K562 (cell line): ENCODE results near the gene PDE4D. TPM values are rescaled to one million over a fixed set of nuclear protein-coding genes. Genes with fewer than 3 reads are reported as not detected.

Experiments used
- ATAC-seq: fragments of 200-7000 bp; cut with Tn5 transposase; 3 replicates; pipeline ENCODE4 v1.9.1; 2020; ENCODE audit warnings: moderate library complexity
- BruUV-seq: library from RNA; stranded (reverse); fragments of 400-500 nt; replicated peaks from 2 replicates; lab custom pipeline; 2021; lab: Mats Ljungman, UMichigan
- CTCF ChIA-PET: fragments of 300-600 bp; formaldehyde crosslinking; extraction: SDS; loops from one replicate; lab custom pipeline; 2021; ENCODE audit warnings: low intra/inter-chr PET ratio; lab: Yijun Ruan, JAX
- POLR2A ChIA-PET: fragments of 300-600, 350-650 bp; sonication (Branson Sonifier 250); formaldehyde crosslinking; extraction: SDS; loops from one replicate; lab custom pipeline; 2021; ENCODE audit warnings: antibody characterized with exemption, inconsistent platforms; lab: Yijun Ruan, JAX
- DNase-seq, 4 experiments: peaks; one replicate each; pipeline versions ENCODE4 v3.0.0 to v3.0.0-alpha.2; 2011 to 2018; ENCODE audit warnings: low spot score in 3 of 4, mixed read lengths in 3 of 4; ENCODE audit errors: extremely low read depth in 1 of 4
- FAIRE-seq: peaks from 2 replicates; lab custom pipeline; 2011; peaks lifted over from hg19 to GRCh38; lab: Jason Lieb, UNC
- H2AFZ ChIP-seq: 2 replicates; pipeline ENCODE4 v1.6.0; 2011; ENCODE audit warnings: low read depth, low read length, control low read depth, inconsistent platforms
- H3K27ac ChIP-seq: fragments of 200-600 bp; 3 replicates; pipeline ENCODE4 v1.8.0; 2011; ENCODE audit warnings: low read depth, mild to moderate bottlenecking, control low read depth, inconsistent platforms, low read length, moderate library complexity, mixed read lengths; ENCODE audit errors: extremely low read depth
- H3K27me3 ChIP-seq, 2 experiments: fragments of 300-600 bp in 1 of 2; 2 replicates in 1 of 2; 3 replicates in 1 of 2; pipeline versions ENCODE4 v1.6.0 to v1.8.0; 2011; ENCODE audit warnings: inconsistent platforms in 2 of 2, low read length in 2 of 2, mild to moderate bottlenecking in 1 of 2, mixed read lengths in 1 of 2, moderate library complexity in 1 of 2; ENCODE audit not compliant: control insufficient read depth in 2 of 2, insufficient read depth in 2 of 2
- H3K36me3 ChIP-seq: fragments of 300-600 bp; 3 replicates; pipeline ENCODE4 v1.8.0; 2011; ENCODE audit warnings: mild to moderate bottlenecking, low read length, inconsistent platforms; ENCODE audit not compliant: control insufficient read depth, insufficient read depth
- H3K4me1 ChIP-seq, 2 experiments: fragments of 200-600 bp in 1 of 2; replicated peaks in 1 of 2; 2 replicates in 1 of 2; 3 replicates in 1 of 2; pipeline versions ENCODE4 v1.5.1 to v1.8.0; 2011; ENCODE audit warnings: inconsistent platforms in 2 of 2, low read length in 2 of 2, mild to moderate bottlenecking in 1 of 2, mixed read lengths in 1 of 2, moderate library complexity in 1 of 2; ENCODE audit not compliant: control insufficient read depth in 2 of 2, insufficient read depth in 2 of 2
- H3K4me2 ChIP-seq: 2 replicates; pipeline ENCODE4 v1.6.1; 2011; ENCODE audit warnings: low read length, control low read depth, inconsistent platforms, mixed read lengths; ENCODE audit not compliant: insufficient read depth
- H3K4me3 ChIP-seq: fragments of 200-600 bp; sonication (generic), shearing (Covaris generic); 2 replicates; pipeline ENCODE4 v1.5.1; 2016; ENCODE audit warnings: control low read depth, inconsistent platforms
- H3K79me2 ChIP-seq: fragments of 200-600 bp; 3 replicates; pipeline ENCODE4 v1.8.0; 2011; ENCODE audit warnings: low read length, inconsistent platforms; ENCODE audit not compliant: control insufficient read depth, insufficient read depth
- H3K9ac ChIP-seq, 2 experiments: 2 replicates each; pipeline versions ENCODE4 v1.6.0 to v1.6.1; 2011; ENCODE audit warnings: low read depth in 2 of 2, low read length in 2 of 2, control low read depth in 1 of 2, inconsistent platforms in 1 of 2, mild to moderate bottlenecking in 1 of 2, mixed read lengths in 1 of 2; ENCODE audit not compliant: insufficient read depth in 1 of 2
- H3K9me1 ChIP-seq: one replicate; pipeline ENCODE4 v1.6.0; 2011; ENCODE audit warnings: inconsistent platforms, mild to moderate bottlenecking, low read length, moderate library complexity; ENCODE audit not compliant: control insufficient read depth, insufficient read depth
- H3K9me3 ChIP-seq: replicated peaks from 2 replicates; pipeline ENCODE4 v1.5.1; 2011; ENCODE audit warnings: low read depth, low read length, inconsistent platforms; ENCODE audit not compliant: control insufficient read depth, insufficient read depth
- H4K20me1 ChIP-seq: replicated peaks from 2 replicates; pipeline ENCODE4 v1.6.1; 2011; ENCODE audit warnings: low read length, inconsistent platforms, mixed read lengths; ENCODE audit not compliant: control insufficient read depth, insufficient read depth
- BDP1 ChIP-seq: IDR thresholded peaks from 3 replicates; pipeline ENCODE4 v1.6.1; 2011; ENCODE audit not compliant: insufficient read length, insufficient read depth
- CBX1 ChIP-seq: sonication (generic); IDR thresholded peaks from 2 replicates; pipeline ENCODE4 v1.6.1; 2016; ENCODE audit warnings: antibody characterized with exemption, low read depth, mild to moderate bottlenecking
- E2F3 ChIP-seq: fragments of 250-450 bp; sonication (Bioruptor Pico); IDR thresholded peaks from 2 replicates; pipeline ENCODE4 v1.4.0; 2020; ENCODE audit warnings: mild to moderate bottlenecking
- ETV5 ChIP-seq: sonication (generic); formaldehyde crosslinking; IDR thresholded peaks from 2 replicates; pipeline ENCODE4 v1.4.0; 2020; ENCODE audit warnings: low read depth, mild to moderate bottlenecking, missing genetic modification reagents
- FOSL1 ChIP-seq: fragments of 200-800 bp; sonication (Bioruptor generic); conservative IDR thresholded peaks from 2 replicates; pipeline ENCODE4 v1.6.1; 2016; ENCODE audit warnings: missing genetic modification characterization, missing compliant biosample characterization
- HBP1 ChIP-seq: fragments of 450-650 bp; formaldehyde crosslinking; IDR thresholded peaks from 2 replicates; pipeline ENCODE4 v1.4.0; 2022; ENCODE audit warnings: missing genetic modification characterization
- HNRNPH1 ChIP-seq: fragments of 200-400 bp; formaldehyde crosslinking; optimal IDR thresholded peaks from 2 replicates; pipeline ENCODE3; 2017; ENCODE audit warnings: low read depth, mild to moderate bottlenecking, low read length, moderate library complexity
- ILF3 ChIP-seq: fragments of 450-650 bp; IDR thresholded peaks from 2 replicates; pipeline ENCODE4 v1.6.1; 2018; ENCODE audit warnings: antibody characterized with exemption, mild to moderate bottlenecking, moderate library complexity, borderline replicate concordance
- L3MBTL2 ChIP-seq: fragments of 450-650 bp; IDR thresholded peaks from 2 replicates; pipeline ENCODE4 v1.6.1; 2016; ENCODE audit warnings: mild to moderate bottlenecking, moderate library complexity
- MEF2A ChIP-seq: IDR thresholded peaks from 2 replicates; pipeline ENCODE4 v1.6.1; 2011; ENCODE audit warnings: low read depth, mild to moderate bottlenecking, low read length, moderate library complexity; ENCODE audit not compliant: control insufficient read depth
- RBM17 ChIP-seq: fragments of 200-400 bp; formaldehyde crosslinking; IDR thresholded peaks from 2 replicates; pipeline ENCODE4 v1.6.1; 2017; ENCODE audit warnings: low read depth, mild to moderate bottlenecking, low read length, borderline replicate concordance
- SIX5 ChIP-seq, 2 experiments: IDR thresholded peaks; 2 replicates each; pipeline ENCODE4 v1.6.1; 2011; ENCODE audit warnings: low read length in 2 of 2, borderline replicate concordance in 1 of 2, low read depth in 1 of 2, mild to moderate bottlenecking in 1 of 2, moderate library complexity in 1 of 2; ENCODE audit not compliant: insufficient read depth in 1 of 2
- SMARCE1 ChIP-seq: fragments of 450-650 bp; IDR thresholded peaks from 2 replicates; pipeline ENCODE4 v1.7.1; 2016; ENCODE audit warnings: mild to moderate bottlenecking
- ZNF551 ChIP-seq: fragments of 250-450 bp; sonication (Bioruptor Pico); IDR thresholded peaks from 2 replicates; pipeline ENCODE4 v1.5.0; 2021; ENCODE audit warnings: mild to moderate bottlenecking, moderate library complexity
- ZNF584 ChIP-seq: fragments of 200-800 bp; sonication (Bioruptor generic); IDR thresholded peaks from 2 replicates; pipeline ENCODE4 v1.6.1; 2016; ENCODE audit warnings: low read depth, mild to moderate bottlenecking, missing genetic modification characterization, missing compliant biosample characterization
- WGBS: fragments of 100-300 bp; shearing (Covaris generic); methylation state at CpG from one replicate; pipeline ENCODE4 v1.1.6; 2016; ENCODE audit warnings: low coverage, mixed read lengths; ENCODE audit not compliant: insufficient coverage; ENCODE audit errors: missing lambda C conversion rate; 5-methylcytosine and 5-hydroxymethylcytosine counted together
- in situ Hi-C: fragments of 300-500 bp; cut with MboI; formaldehyde crosslinking; loops from 4 replicates; pipeline ENCODE4 v1.15.0; 2018; ENCODE audit warnings: inconsistent platforms, mixed read lengths
- intact Hi-C: fragments of 100-400 bp; cut with micrococcal nuclease; formaldehyde crosslinking; loops from 2 replicates; pipeline ENCODE4 v1.14.2; 2022
- polyA plus RNA-seq, 8 experiments: library from polyadenylated mRNA; depleted of rRNA in 4 of 8; stranded (reverse) in 5 of 8; unstranded in 3 of 8; fragments of >200 nt; fragmentation: Nextera tagmentation in 2 of 8; fragmentation: Illumina TruSeq in 1 of 8; extraction: Ambion mirVana in 2 of 8; extraction: Trizol in 1 of 8; gene quantifications; 2 replicates each; pipeline versions ENCODE4 v1.2.1 to v1.2.3, GENCODE V29; 2011 to 2014; ENCODE audit warnings: inconsistent platforms in 1 of 8, missing spikeins in 1 of 8
- total RNA-seq, 7 experiments: library from RNA; depleted of rRNA in 6 of 7; stranded (reverse); fragments of >200 nt in 6 of 7; fragmentation: Illumina TruSeq in 2 of 7; extraction: Trizol in 2 of 7; gene quantifications; 2 replicates each; pipeline versions ENCODE4 v1.2.1 to v1.2.3, GENCODE V29; 2011 to 2021; ENCODE audit warnings: low replicate concordance in 1 of 7

The PDE4D gene
- total and polyA plus RNA-seq, 9 of the 15 experiments (the other 6 are each of a cell fraction or from before 2014, with no cell fraction given) = 0.04 to 0.46 (median 0.13) TPM

- no peak overlapping the region for H3K4me2 ChIP-seq
- H3K9ac ChIP-seq = no peak overlapping the region
- no peak for TF ChIP-seq L3MBTL2
- no peak for TF ChIP-seq E2F3
- TF ChIP-seq MEF2A = no peak
- TF ChIP-seq FOSL1 (tag) = no peak
- TF ChIP-seq SMARCE1 = no peak
- no peak for TF ChIP-seq RBM17
- no peak for TF ChIP-seq HBP1 (CRISPR knock-in tag)
- TF ChIP-seq HNRNPH1 = no peak
- TF ChIP-seq BDP1 = no peak
- TF ChIP-seq ETV5 (CRISPR knock-in tag) = no peak
- no peak for TF ChIP-seq CBX1
- no peak for TF ChIP-seq SIX5 (IDR thresholded peaks at IDR 0.05; ENCODE audit: borderline replicate concordance in 1 of 2, insufficient read depth in 1 of 2, low read depth in 1 of 2, low read length in 2 of 2)
- no peak for TF ChIP-seq ILF3
- no peak for TF ChIP-seq ZNF551 (CRISPR knock-in tag)
- TF ChIP-seq ZNF584 (CRISPR knock-in tag) = no peak
- H3K4me1 ChIP-seq = no peaks in the 10 kb centered on the region
- H2AFZ ChIP-seq = no peak overlapping the region
- in situ Hi-C loops = no loop called here
- no peak for DNase-seq
- H3K27ac ChIP-seq = no peak overlapping the region
- H3K36me3 ChIP-seq = no peaks in the 10 kb centered on the region
- no peak for FAIRE-seq
- 0% methylated on average over 1 of the region's 1 CpG for WGBS
- H3K27me3 ChIP-seq = no peaks in the 10 kb centered on the region
- no peak for ATAC-seq
- no peaks in the 10 kb centered on the region for H3K79me2 ChIP-seq
- H3K9me3 ChIP-seq = no peaks in the 10 kb centered on the region
- no peaks in the 10 kb centered on the region for H4K20me1 ChIP-seq
- H3K4me3 ChIP-seq = no peak overlapping the region
- CTCF ChIA-PET = no interaction called here
- H3K9me1 ChIP-seq = no peaks in the 10 kb centered on the region
- POLR2A ChIA-PET = no interaction called here
- no TSS peak for BruUV-seq
- intact Hi-C loops = no loop called here
Observed at GRCh38 chr5:59758566-59758965, 135.0 kb downstream of the PDE4D start.
